ENCODE data around the gene TCN2. TPM values are rescaled to one million over a fixed set of nuclear protein-coding genes. Genes with fewer than 3 reads are reported as not detected.

TCN2 gene
- total and polyA plus RNA-seq, 2 experiments from 2014 or later, result 6.1 to 7.8 TPM

GRCh38 chr22:30643055-30643875 is 36.3 kb downstream of the TCN2 start:
- Histone ChIP-seq H3K27ac (no peak overlapping the region), H3K4me3 (no peak overlapping the region), H3K27me3 (no peaks in the 10 kb centered on the region), H3K9me3 (ENCODE audit: low read depth) (no peaks in the 10 kb centered on the region), H3K36me3 (no peaks in the 10 kb centered on the region), H3K4me1 (ENCODE audit: low read depth) (peaks cover 10% of the 10 kb centered on the region)
- DNase-seq (ENCODE audit: low read depth in 1 of 2, low spot score in 1 of 2), result no peak
- TF ChIP-seq, protein P1, sequence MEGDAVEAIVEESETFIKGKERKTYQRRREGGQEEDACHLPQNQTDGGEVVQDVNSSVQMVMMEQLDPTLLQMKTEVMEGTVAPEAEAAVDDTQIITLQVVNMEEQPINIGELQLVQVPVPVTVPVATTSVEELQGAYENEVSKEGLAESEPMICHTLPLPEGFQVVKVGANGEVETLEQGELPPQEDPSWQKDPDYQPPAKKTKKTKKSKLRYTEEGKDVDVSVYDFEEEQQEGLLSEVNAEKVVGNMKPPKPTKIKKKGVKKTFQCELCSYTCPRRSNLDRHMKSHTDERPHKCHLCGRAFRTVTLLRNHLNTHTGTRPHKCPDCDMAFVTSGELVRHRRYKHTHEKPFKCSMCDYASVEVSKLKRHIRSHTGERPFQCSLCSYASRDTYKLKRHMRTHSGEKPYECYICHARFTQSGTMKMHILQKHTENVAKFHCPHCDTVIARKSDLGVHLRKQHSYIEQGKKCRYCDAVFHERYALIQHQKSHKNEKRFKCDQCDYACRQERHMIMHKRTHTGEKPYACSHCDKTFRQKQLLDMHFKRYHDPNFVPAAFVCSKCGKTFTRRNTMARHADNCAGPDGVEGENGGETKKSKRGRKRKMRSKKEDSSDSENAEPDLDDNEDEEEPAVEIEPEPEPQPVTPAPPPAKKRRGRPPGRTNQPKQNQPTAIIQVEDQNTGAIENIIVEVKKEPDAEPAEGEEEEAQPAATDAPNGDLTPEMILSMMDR (IDR thresholded peaks at IDR 0.05; ENCODE audit: low read depth, low read length), result no peak

DNA sequence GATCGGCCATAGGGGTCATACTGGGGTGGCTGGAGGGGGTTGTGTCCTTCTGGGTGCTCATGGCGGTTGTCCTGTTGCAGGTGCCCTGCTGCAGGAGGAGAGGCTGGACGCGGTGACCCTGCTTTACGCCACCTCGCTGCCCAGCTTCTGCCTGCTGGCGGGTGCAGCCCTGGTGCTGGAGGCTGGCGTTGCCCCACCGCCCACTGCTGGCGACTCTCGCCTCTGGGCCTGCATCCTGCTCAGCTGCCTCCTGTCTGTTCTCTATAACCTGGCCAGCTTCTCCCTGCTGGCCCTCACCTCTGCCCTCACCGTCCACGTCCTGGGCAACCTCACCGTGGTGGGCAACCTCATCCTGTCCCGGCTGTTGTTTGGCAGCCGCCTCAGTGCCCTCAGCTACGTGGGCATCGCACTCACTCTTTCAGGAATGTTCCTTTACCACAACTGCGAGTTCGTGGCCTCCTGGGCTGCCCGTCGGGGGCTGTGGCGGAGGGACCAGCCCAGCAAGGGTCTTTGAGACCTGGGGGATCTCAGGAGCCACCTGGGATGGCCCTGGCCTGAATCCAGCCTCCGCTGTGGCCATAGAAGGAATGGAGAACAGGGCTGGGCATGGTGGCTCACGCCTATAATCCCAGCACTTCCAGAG is 39.7 kb downstream of the TCN2 start:
- Histone ChIP-seq H3K36me3 (no peaks in the 10 kb centered on the region), H3K4me3 (no peak overlapping the region), H3K4me1 (ENCODE audit: low read depth) (no peaks in the 10 kb centered on the region), H3K27me3 (no peaks in the 10 kb centered on the region), H3K9me3 (ENCODE audit: low read depth) (no peaks in the 10 kb centered on the region), H3K27ac (no peak overlapping the region)
- DNase-seq (ENCODE audit: low read depth in 1 of 2, low spot score in 1 of 2), result no peak
- TF ChIP-seq, protein P1 (IDR thresholded peaks at IDR 0.05; ENCODE audit: low read depth, low read length), result no peak

- Histone ChIP-seq H3K27me3 (no peaks in the 10 kb centered on the region), H3K4me1 (ENCODE audit: low read depth) (no peaks in the 10 kb centered on the region), H3K4me3 (no peak overlapping the region), H3K36me3 (no peaks in the 10 kb centered on the region), H3K27ac (no peak overlapping the region), H3K9me3 (ENCODE audit: low read depth) (no peaks in the 10 kb centered on the region)
- TF ChIP-seq, protein P1 (IDR thresholded peaks at IDR 0.05; ENCODE audit: low read depth, low read length), result no peak
- DNase-seq (ENCODE audit: low read depth in 1 of 2, low spot score in 1 of 2), result no peak
These were observed 40.6 kb downstream of the TCN2 start for GRCh38 chr22:30647536-30647935.

DNA sequence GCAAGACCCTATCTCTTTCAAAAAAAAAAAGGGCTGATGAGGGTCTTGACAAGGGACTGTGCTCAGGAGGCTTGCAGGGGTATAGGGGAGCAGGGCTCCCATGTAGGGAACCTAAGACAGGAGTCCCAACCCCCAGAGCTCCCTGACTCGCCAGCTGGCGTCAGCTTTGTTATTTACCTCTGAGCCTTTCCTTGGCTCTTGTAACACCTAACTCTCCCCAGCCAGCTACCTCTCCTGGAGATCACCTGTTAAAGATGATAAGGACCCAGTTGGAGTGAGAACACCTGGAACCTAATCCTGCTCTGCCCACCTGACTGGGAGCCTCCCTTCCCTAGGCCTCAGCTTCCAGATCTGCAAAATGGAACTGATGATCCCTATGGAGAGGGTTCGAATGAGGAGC is 41.9 kb downstream of the TCN2 start:
- H3K27me3 ChIP-seq, result no peaks in the 10 kb centered on the region
- no peak for DNase-seq (ENCODE audit: low read depth in 1 of 2, low spot score in 1 of 2)
- H3K9me3 ChIP-seq (ENCODE audit: low read depth), result no peaks in the 10 kb centered on the region
- TF ChIP-seq, protein P1 (IDR thresholded peaks at IDR 0.05; ENCODE audit: low read depth, low read length), result no peak
- no peak overlapping the region for H3K27ac ChIP-seq
- no peak overlapping the region for H3K4me3 ChIP-seq
- no peaks in the 10 kb centered on the region for H3K4me1 ChIP-seq (ENCODE audit: low read depth)
- no peaks in the 10 kb centered on the region for H3K36me3 ChIP-seq

- Histone ChIP-seq H3K27ac (no peak overlapping the region), H3K36me3 (no peaks in the 10 kb centered on the region), H3K4me3 (no peak overlapping the region), H3K4me1 (ENCODE audit: low read depth) (no peaks in the 10 kb centered on the region), H3K9me3 (ENCODE audit: low read depth) (no peaks in the 10 kb centered on the region), H3K27me3 (no peaks in the 10 kb centered on the region)
- peak in 1 of 2 donors; percentile 46 for DNase-seq (ENCODE audit: low read depth in 1 of 2, low spot score in 1 of 2)
- TF ChIP-seq, protein P1 (IDR thresholded peaks at IDR 0.05; ENCODE audit: low read depth, low read length), result no peak
These were observed 42.5 kb downstream of the TCN2 start for GRCh38 chr22:30649430-30650007.
